ENCODE data around the gene CSRNP2.

CSRNP2 gene

GRCh38 chr12:51083126-51083833, at the start of gene CSRNP2:
Gene CSRNP2 (minus strand): TSS chr12:51083596. CDS start chr12:51076561, 7,035 bp downstream.
- Histone ChIP-seq H3K9ac (ENCODE audit: low read length in 2 of 2) (peak within 1 kb of the TSS; percentile 69 to 87), H3K27ac (ENCODE audit: low read length) (peak within 1 kb of the TSS; percentile 86), H3K36me3 (ENCODE audit: control insufficient read depth in 2 of 2, insufficient read depth in 2 of 2, low read length in 2 of 2) (no peaks in the 10 kb centered on the region)

GRCh38 chr12:51132693-51133092, 49.3 kb upstream of the CSRNP2 start:
- H3K27ac ChIP-seq (ENCODE audit: low read length), result no peak overlapping the region
- H3K4me3 ChIP-seq (ENCODE audit: low read length in 2 of 2), result no peak overlapping the region
- no peak overlapping the region for H3K9ac ChIP-seq (ENCODE audit: low read length in 2 of 2)
- H3K4me1 ChIP-seq (ENCODE audit: control insufficient read depth, insufficient read depth, low read length), result no peaks in the 10 kb centered on the region
- no peaks in the 10 kb centered on the region for H3K9me3 ChIP-seq (ENCODE audit: control insufficient read depth in 2 of 2, low read length in 2 of 2)
- no peaks in the 10 kb centered on the region for H3K27me3 ChIP-seq (ENCODE audit: control insufficient read depth in 1 of 2, insufficient read depth in 2 of 2, low read length in 2 of 2)
- H3K36me3 ChIP-seq (ENCODE audit: control insufficient read depth in 2 of 2, insufficient read depth in 2 of 2, low read length in 2 of 2), result peaks cover 0 to 2% of the 10 kb centered on the region in 2 donors

More at GRCh38 chr12:51083126-51083833, at the start of gene CSRNP2:
- H3K4me3 ChIP-seq (ENCODE audit: low read length in 2 of 2), result peak within 1 kb of the TSS; percentile 59 to 89
- peaks cover 21% of the 10 kb centered on the region for H3K4me1 ChIP-seq (ENCODE audit: control insufficient read depth, insufficient read depth, low read length)
- no peaks in the 10 kb centered on the region for H3K9me3 ChIP-seq (ENCODE audit: control insufficient read depth in 2 of 2, low read length in 2 of 2)
- H3K27me3 ChIP-seq (ENCODE audit: control insufficient read depth in 1 of 2, insufficient read depth in 2 of 2, low read length in 2 of 2), result no peaks in the 10 kb centered on the region

GRCh38 chr12:51131745-51132521, 48.5 kb upstream of the CSRNP2 start:
- H3K4me3 ChIP-seq (ENCODE audit: low read length in 2 of 2), result no peak overlapping the region
- peaks cover 0 to 2% of the 10 kb centered on the region in 2 donors for H3K36me3 ChIP-seq (ENCODE audit: control insufficient read depth in 2 of 2, insufficient read depth in 2 of 2, low read length in 2 of 2)

GRCh38 chr12:51128919-51129318, 45.5 kb upstream of the CSRNP2 start:
- no peaks in the 10 kb centered on the region for H3K27me3 ChIP-seq (ENCODE audit: control insufficient read depth in 1 of 2, insufficient read depth in 2 of 2, low read length in 2 of 2)
- H3K4me3 ChIP-seq (ENCODE audit: low read length in 2 of 2), result no peak overlapping the region
- H3K4me1 ChIP-seq (ENCODE audit: control insufficient read depth, insufficient read depth, low read length), result no peaks in the 10 kb centered on the region
- no peak overlapping the region for H3K27ac ChIP-seq (ENCODE audit: low read length)
- H3K9ac ChIP-seq (ENCODE audit: low read length in 2 of 2), result no peak overlapping the region
- no peaks in the 10 kb centered on the region for H3K9me3 ChIP-seq (ENCODE audit: control insufficient read depth in 2 of 2, low read length in 2 of 2)
- peaks cover 3 to 6% of the 10 kb centered on the region in 2 donors for H3K36me3 ChIP-seq (ENCODE audit: control insufficient read depth in 2 of 2, insufficient read depth in 2 of 2, low read length in 2 of 2)

More at GRCh38 chr12:51131745-51132521, 48.5 kb upstream of the CSRNP2 start:
- Histone ChIP-seq H3K27me3 (ENCODE audit: control insufficient read depth in 1 of 2, insufficient read depth in 2 of 2, low read length in 2 of 2) (no peaks in the 10 kb centered on the region), H3K9me3 (ENCODE audit: control insufficient read depth in 2 of 2, low read length in 2 of 2) (no peaks in the 10 kb centered on the region), H3K27ac (ENCODE audit: low read length) (no peak overlapping the region), H3K9ac (ENCODE audit: low read length in 2 of 2) (no peak overlapping the region), H3K4me1 (ENCODE audit: control insufficient read depth, insufficient read depth, low read length) (no peaks in the 10 kb centered on the region)

GRCh38 chr12:51127050-51127729, 43.8 kb upstream of the CSRNP2 start:
- H3K27me3 ChIP-seq (ENCODE audit: control insufficient read depth in 1 of 2, insufficient read depth in 2 of 2, low read length in 2 of 2), result no peaks in the 10 kb centered on the region
- no peak overlapping the region for H3K4me3 ChIP-seq (ENCODE audit: low read length in 2 of 2)
- no peaks in the 10 kb centered on the region for H3K4me1 ChIP-seq (ENCODE audit: control insufficient read depth, insufficient read depth, low read length)
- H3K27ac ChIP-seq (ENCODE audit: low read length), result no peak overlapping the region
- H3K9me3 ChIP-seq (ENCODE audit: control insufficient read depth in 2 of 2, low read length in 2 of 2), result no peaks in the 10 kb centered on the region
- H3K36me3 ChIP-seq (ENCODE audit: control insufficient read depth in 2 of 2, insufficient read depth in 2 of 2, low read length in 2 of 2), result peaks cover 3 to 6% of the 10 kb centered on the region in 2 donors
- no peak overlapping the region for H3K9ac ChIP-seq (ENCODE audit: low read length in 2 of 2)

GRCh38 chr12:51126297-51126696, 42.9 kb upstream of the CSRNP2 start:
- no peaks in the 10 kb centered on the region for H3K27me3 ChIP-seq (ENCODE audit: control insufficient read depth in 1 of 2, insufficient read depth in 2 of 2, low read length in 2 of 2)
- H3K9ac ChIP-seq (ENCODE audit: low read length in 2 of 2), result no peak overlapping the region
- no peaks in the 10 kb centered on the region for H3K4me1 ChIP-seq (ENCODE audit: control insufficient read depth, insufficient read depth, low read length)
- H3K27ac ChIP-seq (ENCODE audit: low read length), result no peak overlapping the region
- no peak overlapping the region for H3K4me3 ChIP-seq (ENCODE audit: low read length in 2 of 2)
- H3K9me3 ChIP-seq (ENCODE audit: control insufficient read depth in 2 of 2, low read length in 2 of 2), result no peaks in the 10 kb centered on the region
- peaks cover 3 to 6% of the 10 kb centered on the region in 2 donors for H3K36me3 ChIP-seq (ENCODE audit: control insufficient read depth in 2 of 2, insufficient read depth in 2 of 2, low read length in 2 of 2)

GRCh38 chr12:51124504-51124903, 41.1 kb upstream of the CSRNP2 start:
- Histone ChIP-seq H3K36me3 (ENCODE audit: control insufficient read depth in 2 of 2, insufficient read depth in 2 of 2, low read length in 2 of 2) (peaks cover 3 to 6% of the 10 kb centered on the region in 2 donors), H3K4me1 (ENCODE audit: control insufficient read depth, insufficient read depth, low read length) (no peaks in the 10 kb centered on the region), H3K9me3 (ENCODE audit: control insufficient read depth in 2 of 2, low read length in 2 of 2) (no peaks in the 10 kb centered on the region), H3K27ac (ENCODE audit: low read length) (no peak overlapping the region), H3K9ac (ENCODE audit: low read length in 2 of 2) (no peak overlapping the region), H3K27me3 (ENCODE audit: control insufficient read depth in 1 of 2, insufficient read depth in 2 of 2, low read length in 2 of 2) (no peaks in the 10 kb centered on the region), H3K4me3 (ENCODE audit: low read length in 2 of 2) (no peak overlapping the region)

- H3K27ac ChIP-seq (ENCODE audit: low read length), result no peak overlapping the region
- no peaks in the 10 kb centered on the region for H3K4me1 ChIP-seq (ENCODE audit: control insufficient read depth, insufficient read depth, low read length)
- H3K36me3 ChIP-seq (ENCODE audit: control insufficient read depth in 2 of 2, insufficient read depth in 2 of 2, low read length in 2 of 2), result peaks cover 3 to 6% of the 10 kb centered on the region in 2 donors
- H3K9me3 ChIP-seq (ENCODE audit: control insufficient read depth in 2 of 2, low read length in 2 of 2), result no peaks in the 10 kb centered on the region
- no peak overlapping the region for H3K9ac ChIP-seq (ENCODE audit: low read length in 2 of 2)
- H3K4me3 ChIP-seq (ENCODE audit: low read length in 2 of 2), result no peak overlapping the region
- H3K27me3 ChIP-seq (ENCODE audit: control insufficient read depth in 1 of 2, insufficient read depth in 2 of 2, low read length in 2 of 2), result no peaks in the 10 kb centered on the region
Measured at GRCh38 chr12:51122844-51123243, 39.4 kb upstream of the CSRNP2 start.

GRCh38 chr12:51118706-51119105, 35.3 kb upstream of the CSRNP2 start:
- Histone ChIP-seq H3K9ac (ENCODE audit: low read length in 2 of 2) (no peak overlapping the region), H3K36me3 (ENCODE audit: control insufficient read depth in 2 of 2, insufficient read depth in 2 of 2, low read length in 2 of 2) (peaks cover 0 to 11% of the 10 kb centered on the region in 2 donors), H3K4me1 (ENCODE audit: control insufficient read depth, insufficient read depth, low read length) (no peaks in the 10 kb centered on the region)

GRCh38 chr12:51115533-51115932, 32.1 kb upstream of the CSRNP2 start:
- Histone ChIP-seq H3K9me3 (ENCODE audit: control insufficient read depth in 2 of 2, low read length in 2 of 2) (no peaks in the 10 kb centered on the region), H3K27ac (ENCODE audit: low read length) (no peak overlapping the region), H3K9ac (ENCODE audit: low read length in 2 of 2) (no peak overlapping the region), H3K27me3 (ENCODE audit: control insufficient read depth in 1 of 2, insufficient read depth in 2 of 2, low read length in 2 of 2) (no peaks in the 10 kb centered on the region), H3K4me3 (ENCODE audit: low read length in 2 of 2) (no peak overlapping the region), H3K36me3 (ENCODE audit: control insufficient read depth in 2 of 2, insufficient read depth in 2 of 2, low read length in 2 of 2) (peaks cover 2 to 19% of the 10 kb centered on the region in 2 donors), H3K4me1 (ENCODE audit: control insufficient read depth, insufficient read depth, low read length) (no peaks in the 10 kb centered on the region)

More at GRCh38 chr12:51118706-51119105, 35.3 kb upstream of the CSRNP2 start:
- Histone ChIP-seq H3K27ac (ENCODE audit: low read length) (no peak overlapping the region), H3K9me3 (ENCODE audit: control insufficient read depth in 2 of 2, low read length in 2 of 2) (no peaks in the 10 kb centered on the region), H3K4me3 (ENCODE audit: low read length in 2 of 2) (no peak overlapping the region), H3K27me3 (ENCODE audit: control insufficient read depth in 1 of 2, insufficient read depth in 2 of 2, low read length in 2 of 2) (no peaks in the 10 kb centered on the region)
